CD4-positive, alpha-beta T cell treated with Interleukin-15 for 1 hour (primary cell): ENCODE measurements around the gene MAP2K2.

ENCODE experiments used
- DNase-seq: peaks from one replicate; pipeline ENCODE4 v3.0.0-alpha.2; 2020

MAP2K2 gene

GRCh38 chr19:4075373-4075772 is 48.5 kb downstream of the MAP2K2 start:
- no peak for DNase-seq

GRCh38 chr19:4071610-4072009 is 52.3 kb downstream of the MAP2K2 start:
- DNase-seq: no peak

- DNase-seq: peak; percentile 74
Observed at GRCh38 chr19:4069331-4069959, 54.5 kb downstream of the MAP2K2 start.

GRCh38 chr19:4068047-4068966 is 55.6 kb downstream of the MAP2K2 start:
- no peak for DNase-seq

- no peak for DNase-seq
Observed at GRCh38 chr19:4067396-4068046, 56.4 kb downstream of the MAP2K2 start.

GRCh38 chr19:4066682-4067395 is 57.1 kb downstream of the MAP2K2 start, which contains the start of gene ZBTB7A:
Gene ZBTB7A, minus strand, starts transcription at chr19:4066899. Its CDS starts 11,667 bp downstream, at chr19:4055232.
- DNase-seq: peak; percentile 85

- DNase-seq: no peak
Observed at GRCh38 chr19:4066176-4066606, 57.7 kb downstream of the MAP2K2 start.

GRCh38 chr19:4065430-4066175 is 58.3 kb downstream of the MAP2K2 start:
- peak; percentile 98 for DNase-seq

- peak; percentile 67 for DNase-seq
Observed at GRCh38 chr19:4064496-4065260, 59.2 kb downstream of the MAP2K2 start.

GRCh38 chr19:4064149-4064495 is 59.8 kb downstream of the MAP2K2 start:
- DNase-seq: no peak

- no peak for DNase-seq
Observed at GRCh38 chr19:4063369-4064148, 60.4 kb downstream of the MAP2K2 start.

- DNase-seq: no peak
Observed at GRCh38 chr19:4062419-4063368, 61.2 kb downstream of the MAP2K2 start.

- DNase-seq: no peak
Observed at GRCh38 chr19:4061683-4062418, 62.1 kb downstream of the MAP2K2 start.

- DNase-seq: peak; percentile 45
Observed at GRCh38 chr19:4061178-4061682, 62.7 kb downstream of the MAP2K2 start.

GRCh38 chr19:4060621-4061177 is 63.2 kb downstream of the MAP2K2 start:
- DNase-seq: no peak

GRCh38 chr19:4059891-4060620 is 63.9 kb downstream of the MAP2K2 start:
- peak; percentile 88 for DNase-seq

GRCh38 chr19:4059453-4059871 is 64.5 kb downstream of the MAP2K2 start:
- no peak for DNase-seq
